Caco-2 (cell line): ENCODE measurements around the gene DLX1. TPM values are rescaled to one million over a fixed set of nuclear protein-coding genes. Genes with fewer than 3 reads are reported as not detected.

Experiments
- Bru-seq: library from RNA; stranded (reverse); fragments of 400-500 nt; gene quantifications from one replicate; lab custom pipeline; 2021; lab: Mats Ljungman, UMichigan
- BruChase-seq, 2 experiments: library from RNA; stranded (reverse); fragments of 400-500 nt; gene quantifications; one replicate each; lab custom pipeline; 2021; lab: Mats Ljungman, UMichigan
- BruUV-seq: library from RNA; stranded (reverse); fragments of 400-500 nt; replicated peaks from 2 replicates; lab custom pipeline; 2021; lab: Mats Ljungman, UMichigan
- CTCF ChIA-PET: fragments of 300-600 bp; sonication (Branson Sonifier 250); formaldehyde crosslinking; loops from one replicate; lab custom pipeline; 2022; ENCODE audit warnings: antibody characterized with exemption; lab: Charles Lee
- POLR2A ChIA-PET: fragments of 300-600 bp; sonication (Branson Sonifier 250); formaldehyde crosslinking; loops from one replicate; lab custom pipeline; 2022; ENCODE audit warnings: antibody characterized with exemption; lab: Charles Lee
- DNase-seq, 2 experiments: peaks; one replicate each; pipeline versions ENCODE4 v3.0.0 to v3.0.0-alpha.2; 2020 to 2022
- H3K27me3 ChIP-seq: replicated peaks from 2 replicates; pipeline ENCODE4 v1.6.0; 2011; ENCODE audit warnings: low read length; ENCODE audit not compliant: control insufficient read depth, insufficient read depth
- H3K36me3 ChIP-seq: 2 replicates; pipeline ENCODE4 v1.5.1; 2011; ENCODE audit warnings: low read length; ENCODE audit not compliant: control insufficient read depth, insufficient read depth
- H3K4me1 ChIP-seq: fragments of 250-450 bp; sonication (Bioruptor Pico); 2 replicates; pipeline ENCODE4 v1.5.1; 2020; ENCODE audit warnings: mild to moderate bottlenecking
- H3K4me3 ChIP-seq: 2 replicates; pipeline ENCODE4 v1.5.1; 2011; ENCODE audit warnings: low read depth, mild to moderate bottlenecking, control low read depth, low read length
- H3K9me3 ChIP-seq: fragments of 250-450 bp; sonication (Bioruptor Pico); 2 replicates; pipeline ENCODE4 v1.5.1; 2020; ENCODE audit warnings: mild to moderate bottlenecking, moderate library complexity
- H3K27ac Mint-ChIP-seq: one replicate; pipeline ENCODE4 v1.8.0; 2022; ENCODE audit warnings: mixed read lengths; ENCODE audit not compliant: unreplicated experiment
- H3K27me3 Mint-ChIP-seq: one replicate; pipeline ENCODE4 v1.8.0; 2022; ENCODE audit warnings: mixed read lengths; ENCODE audit not compliant: insufficient read depth, unreplicated experiment
- H3K36me3 Mint-ChIP-seq: one replicate; pipeline ENCODE4 v1.8.0; 2022; ENCODE audit warnings: mild to moderate bottlenecking, mixed read lengths; ENCODE audit not compliant: insufficient read depth, unreplicated experiment
- H3K4me1 Mint-ChIP-seq: one replicate; pipeline ENCODE4 v1.8.0; 2022; ENCODE audit warnings: low read depth, mixed read lengths; ENCODE audit not compliant: unreplicated experiment
- H3K4me3 Mint-ChIP-seq: one replicate; pipeline ENCODE4 v1.8.0; 2022; ENCODE audit warnings: mild to moderate bottlenecking, moderate library complexity, mixed read lengths; ENCODE audit not compliant: unreplicated experiment
- H3K9me3 Mint-ChIP-seq: one replicate; pipeline ENCODE4 v1.8.0; 2022; ENCODE audit warnings: mixed read lengths; ENCODE audit not compliant: unreplicated experiment
- intact Hi-C: fragments of 100-400 bp; cut with micrococcal nuclease; formaldehyde crosslinking; loops from one replicate; pipeline ENCODE4 v1.10.0; 2022; ENCODE audit not compliant: unreplicated experiment
- long read RNA-seq: library from polyadenylated mRNA; stranded (forward); transcript quantifications from one replicate; pipeline ENCODE4 v2.0.0, GENCODE V29; 2022
- total RNA-seq: library from RNA; stranded (reverse); gene quantifications from 2 replicates; pipeline ENCODE4 v1.2.3, GENCODE V29; 2022
- TF ChIP-seq, protein P1 (sequence below), 2 experiments: fragments of 200-600 bp in 1 of 2; IDR thresholded peaks; 1 replicate in 1 of 2; 2 replicates in 1 of 2; pipeline versions ENCODE4 v1.5.1 to v1.8.0; 2011 to 2022; ENCODE audit warnings: antibody characterized with exemption in 1 of 2, control low read depth in 1 of 2, inconsistent platforms in 1 of 2, low read depth in 1 of 2, low read length in 1 of 2, mild to moderate bottlenecking in 1 of 2, moderate library complexity in 1 of 2; ENCODE audit not compliant: insufficient read depth in 1 of 2, severe bottlenecking in 1 of 2, unreplicated experiment in 1 of 2

Gene DLX1
- total RNA-seq (1.2 TPM in 2 replicates), Bru-seq, nascent RNA (percentile 42 among the genes with signal in this experiment), BruChase-seq, experiment 1, labeled RNA remaining after a 2-hour chase (percentile 49 among the genes with signal in this experiment), BruChase-seq, experiment 2, labeled RNA remaining after a 6-hour chase (percentile 36 among the genes with signal in this experiment)
- long read RNA-seq, partial matches to known transcripts: 0 of 2 reads
- long read RNA-seq, other reads (novel, unspliced or antisense): 1 of 2 reads

DNA sequence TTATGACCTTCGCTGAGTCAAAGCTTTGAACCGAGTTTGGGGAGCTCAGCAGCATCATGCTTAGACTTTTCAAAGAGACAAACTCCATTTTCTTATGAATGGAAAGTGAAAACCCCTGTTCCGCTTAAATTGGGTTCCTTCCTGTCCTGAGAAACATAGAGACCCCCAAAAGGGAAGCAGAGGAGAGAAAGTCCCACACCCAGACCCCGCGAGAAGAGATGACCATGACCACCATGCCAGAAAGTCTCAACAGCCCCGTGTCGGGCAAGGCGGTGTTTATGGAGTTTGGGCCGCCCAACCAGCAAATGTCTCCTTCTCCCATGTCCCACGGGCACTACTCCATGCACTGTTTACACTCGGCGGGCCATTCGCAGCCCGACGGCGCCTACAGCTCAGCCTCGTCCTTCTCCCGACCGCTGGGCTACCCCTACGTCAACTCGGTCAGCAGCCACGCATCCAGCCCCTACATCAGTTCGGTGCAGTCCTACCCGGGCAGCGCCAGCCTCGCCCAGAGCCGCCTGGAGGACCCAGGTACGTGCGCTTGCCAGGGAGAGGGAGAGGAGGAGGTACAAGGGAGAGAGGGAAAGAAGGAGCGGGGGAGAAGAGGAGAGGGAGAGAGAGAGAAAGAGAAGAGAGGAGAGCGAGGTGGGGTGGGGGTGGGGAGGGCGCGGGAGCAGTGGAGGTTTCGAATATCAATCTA, at the start of gene DLX1:
Gene DLX1 (plus strand): TSS at position 48 of the 700 bp plus-strand sequence. CDS start 171 bp downstream, at position 219.
- TSS peak; percentile 33 for BruUV-seq
- Mint-ChIP-seq H3K36me3 (peaks cover 14% of the 10 kb centered on the region), H3K9me3 (no peaks in the 10 kb centered on the region), H3K4me3 (peak within 1 kb of the TSS; percentile 95), H3K27ac (peak within 1 kb of the TSS; percentile 63), H3K27me3 (peaks cover 14% of the 10 kb centered on the region), H3K4me1 (no peaks in the 10 kb centered on the region)
- DNase-seq: peak in 1 of 2 experiments; percentile 62
- no peaks in the 10 kb centered on the region for H3K9me3 ChIP-seq
- no peaks in the 10 kb centered on the region for H3K36me3 ChIP-seq
- peak within 1 kb of the TSS; percentile 49 for H3K4me3 ChIP-seq
- H3K27me3 ChIP-seq: no peaks in the 10 kb centered on the region
- intact Hi-C loops: loop anchor here (1.0 to 10.0 kb wide), 3 partner anchors 10 to 81 kb away; partner anchors contain the start of gene DLX2
- TF ChIP-seq, protein P1, sequence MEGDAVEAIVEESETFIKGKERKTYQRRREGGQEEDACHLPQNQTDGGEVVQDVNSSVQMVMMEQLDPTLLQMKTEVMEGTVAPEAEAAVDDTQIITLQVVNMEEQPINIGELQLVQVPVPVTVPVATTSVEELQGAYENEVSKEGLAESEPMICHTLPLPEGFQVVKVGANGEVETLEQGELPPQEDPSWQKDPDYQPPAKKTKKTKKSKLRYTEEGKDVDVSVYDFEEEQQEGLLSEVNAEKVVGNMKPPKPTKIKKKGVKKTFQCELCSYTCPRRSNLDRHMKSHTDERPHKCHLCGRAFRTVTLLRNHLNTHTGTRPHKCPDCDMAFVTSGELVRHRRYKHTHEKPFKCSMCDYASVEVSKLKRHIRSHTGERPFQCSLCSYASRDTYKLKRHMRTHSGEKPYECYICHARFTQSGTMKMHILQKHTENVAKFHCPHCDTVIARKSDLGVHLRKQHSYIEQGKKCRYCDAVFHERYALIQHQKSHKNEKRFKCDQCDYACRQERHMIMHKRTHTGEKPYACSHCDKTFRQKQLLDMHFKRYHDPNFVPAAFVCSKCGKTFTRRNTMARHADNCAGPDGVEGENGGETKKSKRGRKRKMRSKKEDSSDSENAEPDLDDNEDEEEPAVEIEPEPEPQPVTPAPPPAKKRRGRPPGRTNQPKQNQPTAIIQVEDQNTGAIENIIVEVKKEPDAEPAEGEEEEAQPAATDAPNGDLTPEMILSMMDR (IDR thresholded peaks at IDR 0.05; ENCODE audit: insufficient read depth in 1 of 2, low read depth in 1 of 2, low read length in 1 of 2, severe bottlenecking in 1 of 2, unreplicated experiment in 1 of 2): no peak
- no peaks in the 10 kb centered on the region for H3K4me1 ChIP-seq
- ChIA-PET POLR2A (interaction anchor here (0.5 to 1.4 kb wide), 6 partner anchors 9 to 397 kb away, joined by 3 to 16 read pairs (median 3); partner anchors contain the start of genes DLX2 and HAT1), CTCF (interaction anchor here (1.0 to 1.7 kb wide), 7 partner anchors 10 to 382 kb away, joined by 3 to 11 read pairs (median 4); partner anchors contain the start of gene DLX2)

DNA sequence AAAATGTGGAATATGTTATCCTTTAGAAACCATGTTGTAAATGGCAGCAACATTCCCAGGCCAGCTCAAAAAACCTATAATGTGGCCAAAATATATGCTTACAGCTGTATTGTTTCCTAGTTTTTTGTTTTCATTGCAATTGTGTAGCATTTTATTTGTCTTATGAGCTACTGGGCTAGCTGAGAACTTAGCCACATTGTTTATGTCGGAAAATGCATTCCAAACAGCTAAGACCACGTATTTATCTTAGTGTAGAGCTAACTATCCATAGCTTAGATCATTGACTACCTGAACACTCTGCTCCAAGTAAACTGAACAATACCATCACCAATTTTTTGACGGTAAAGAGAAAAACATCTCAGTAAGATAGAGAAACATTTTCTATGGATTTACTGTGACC, 47.2 kb upstream of the DLX1 start:
- ChIA-PET POLR2A (no interaction called here), CTCF (interaction anchor here (0.9 kb wide), 1 partner anchor 89 kb away, joined by 3 read pairs; no protein-coding TSS in a partner anchor)
- H3K27me3 ChIP-seq: no peaks in the 10 kb centered on the region
- Mint-ChIP-seq H3K4me3 (no peak overlapping the region), H3K4me1 (no peaks in the 10 kb centered on the region), H3K36me3 (no peaks in the 10 kb centered on the region), H3K27ac (no peak overlapping the region), H3K27me3 (no peaks in the 10 kb centered on the region), H3K9me3 (no peaks in the 10 kb centered on the region)
- intact Hi-C loops: no loop called here
- TF ChIP-seq, protein P1 (IDR thresholded peaks at IDR 0.05; ENCODE audit: insufficient read depth in 1 of 2, low read depth in 1 of 2, low read length in 1 of 2, severe bottlenecking in 1 of 2, unreplicated experiment in 1 of 2): no peak
- no TSS peak for BruUV-seq
- no peaks in the 10 kb centered on the region for H3K9me3 ChIP-seq
- no peak overlapping the region for H3K4me3 ChIP-seq
- DNase-seq: no peak
- H3K4me1 ChIP-seq: no peaks in the 10 kb centered on the region
- H3K36me3 ChIP-seq: no peaks in the 10 kb centered on the region

DNA sequence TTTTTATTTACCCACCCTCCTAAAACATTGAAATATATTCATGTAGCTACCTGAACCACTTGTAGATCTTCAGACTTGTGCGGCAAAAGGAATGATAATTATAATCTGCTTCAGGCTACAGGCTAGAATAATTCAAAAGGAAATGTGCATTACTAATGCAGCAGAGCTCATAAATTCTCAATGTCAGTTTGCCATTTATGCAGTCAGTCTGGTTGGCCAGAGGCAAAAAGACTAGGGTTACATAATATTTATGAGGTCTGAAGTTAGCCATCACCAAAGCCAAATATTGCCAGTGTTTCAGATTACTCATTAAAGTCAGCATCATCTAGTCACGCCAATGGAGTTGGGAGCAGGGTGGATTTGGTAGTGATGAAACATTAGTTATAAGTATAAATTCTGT, 46.7 kb upstream of the DLX1 start:
- Histone ChIP-seq H3K36me3 (no peaks in the 10 kb centered on the region), H3K4me1 (no peaks in the 10 kb centered on the region), H3K4me3 (no peak overlapping the region), H3K27me3 (no peaks in the 10 kb centered on the region), H3K9me3 (no peaks in the 10 kb centered on the region)
- no peaks in the 10 kb centered on the region for H3K4me1 Mint-ChIP-seq
- H3K9me3 Mint-ChIP-seq: no peaks in the 10 kb centered on the region
- DNase-seq: no peak
- CTCF ChIA-PET: interaction anchor here (0.9 kb wide), 1 partner anchor 89 kb away, joined by 3 read pairs; no protein-coding TSS in a partner anchor
- POLR2A ChIA-PET: no interaction called here
- TF ChIP-seq, protein P1 (IDR thresholded peaks at IDR 0.05; ENCODE audit: insufficient read depth in 1 of 2, low read depth in 1 of 2, low read length in 1 of 2, severe bottlenecking in 1 of 2, unreplicated experiment in 1 of 2): no peak
- H3K27me3 Mint-ChIP-seq: no peaks in the 10 kb centered on the region
- BruUV-seq: no TSS peak
- no peaks in the 10 kb centered on the region for H3K36me3 Mint-ChIP-seq
- intact Hi-C loops: no loop called here
- no peak overlapping the region for H3K4me3 Mint-ChIP-seq
- H3K27ac Mint-ChIP-seq: no peak overlapping the region
